Measurements from ENCODE around the gene FAM200B.

DNA sequence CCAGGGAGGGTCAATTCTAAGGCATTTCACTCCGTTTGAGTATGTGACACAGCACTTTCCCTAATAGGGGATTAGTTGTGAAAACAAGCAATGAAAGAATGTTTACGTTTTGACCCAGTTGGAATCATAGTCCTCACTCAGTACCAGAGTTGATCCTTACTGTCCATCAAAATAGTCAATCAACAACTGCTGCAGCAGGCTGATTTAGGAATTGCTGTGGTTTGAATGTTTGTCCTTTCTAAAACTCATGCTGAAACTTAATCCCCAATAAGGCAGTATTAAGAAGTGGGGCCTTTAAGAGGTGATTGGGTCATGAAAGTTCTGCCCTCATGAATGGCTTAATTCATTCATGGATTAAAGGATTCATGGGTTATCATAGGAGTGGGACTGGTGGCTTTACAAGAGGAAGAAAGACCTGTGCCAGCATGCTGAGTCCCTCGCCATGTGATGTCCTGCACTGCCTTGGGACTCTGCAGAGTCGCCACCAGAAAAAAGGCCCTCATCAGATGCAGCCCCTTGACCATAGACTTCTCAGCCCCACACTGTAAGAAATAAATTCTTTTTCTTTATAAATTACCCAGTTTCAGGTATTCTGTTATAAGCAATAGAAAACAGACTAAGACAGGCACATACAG lies 23.4 kb upstream of the FAM200B start:
- TF ChIP-seq, protein P1, sequence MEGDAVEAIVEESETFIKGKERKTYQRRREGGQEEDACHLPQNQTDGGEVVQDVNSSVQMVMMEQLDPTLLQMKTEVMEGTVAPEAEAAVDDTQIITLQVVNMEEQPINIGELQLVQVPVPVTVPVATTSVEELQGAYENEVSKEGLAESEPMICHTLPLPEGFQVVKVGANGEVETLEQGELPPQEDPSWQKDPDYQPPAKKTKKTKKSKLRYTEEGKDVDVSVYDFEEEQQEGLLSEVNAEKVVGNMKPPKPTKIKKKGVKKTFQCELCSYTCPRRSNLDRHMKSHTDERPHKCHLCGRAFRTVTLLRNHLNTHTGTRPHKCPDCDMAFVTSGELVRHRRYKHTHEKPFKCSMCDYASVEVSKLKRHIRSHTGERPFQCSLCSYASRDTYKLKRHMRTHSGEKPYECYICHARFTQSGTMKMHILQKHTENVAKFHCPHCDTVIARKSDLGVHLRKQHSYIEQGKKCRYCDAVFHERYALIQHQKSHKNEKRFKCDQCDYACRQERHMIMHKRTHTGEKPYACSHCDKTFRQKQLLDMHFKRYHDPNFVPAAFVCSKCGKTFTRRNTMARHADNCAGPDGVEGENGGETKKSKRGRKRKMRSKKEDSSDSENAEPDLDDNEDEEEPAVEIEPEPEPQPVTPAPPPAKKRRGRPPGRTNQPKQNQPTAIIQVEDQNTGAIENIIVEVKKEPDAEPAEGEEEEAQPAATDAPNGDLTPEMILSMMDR (optimal IDR thresholded peaks at IDR 0.05 in 1 of 3, IDR thresholded peaks at IDR 0.05 in 1 of 3, conservative IDR thresholded peaks at IDR 0.05 in 1 of 3; ENCODE audit: extremely low read depth in 1 of 3, insufficient read depth in 2 of 3, low read length in 3 of 3): no peak
- no peak for TF ChIP-seq EZH2 (IDR thresholded peaks at IDR 0.05; ENCODE audit: low read length)

Data from keratinocyte (primary cell).